Measurements from ENCODE around the gene ELP2. TPM values are rescaled to one million over a fixed set of nuclear protein-coding genes. Genes with fewer than 3 reads are reported as not detected.

The ELP2 gene
- polyA plus RNA-seq, 1 donor (not counting 4 experiments of a cell fraction or from before 2014, with no cell fraction given), result 74.6 TPM

DNA sequence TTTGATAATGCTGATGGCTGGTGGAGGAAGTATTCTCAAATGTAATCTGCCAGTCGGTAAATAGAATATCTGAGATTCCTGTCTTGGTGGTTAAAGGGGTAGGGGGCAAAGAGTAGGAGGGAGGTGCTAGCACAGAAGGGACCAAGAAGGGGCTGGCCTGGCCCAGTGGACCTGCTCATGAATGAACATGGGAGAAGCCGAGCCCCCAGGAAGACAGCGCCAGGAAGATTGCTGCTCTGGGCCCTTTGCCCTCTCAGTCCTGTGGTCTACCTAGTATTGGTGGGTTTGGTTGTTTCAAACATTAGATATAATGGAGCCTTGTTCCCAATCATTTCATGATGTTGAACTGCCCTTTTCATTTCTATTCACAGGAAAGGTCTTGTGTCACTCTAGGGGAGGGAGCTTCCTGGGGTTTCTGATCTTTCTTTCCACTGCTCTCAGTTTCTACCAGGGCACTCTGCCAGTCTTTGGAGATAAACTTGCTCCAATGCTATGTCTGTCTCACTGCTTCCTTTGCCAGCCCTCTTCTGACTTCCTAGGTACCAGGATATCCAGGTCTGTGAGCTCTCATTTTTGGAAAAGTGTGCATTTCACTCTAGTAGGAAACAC is 52.3 kb downstream of the ELP2 start:
- Histone ChIP-seq H4K20me1 (ENCODE audit: control insufficient read depth, extremely low read depth, insufficient read depth, low read length) (no peaks in the 10 kb centered on the region), H3K27me3 (ENCODE audit: control insufficient read depth, extremely low read depth, insufficient read depth, low read length) (no peaks in the 10 kb centered on the region), H3K27ac (ENCODE audit: control insufficient read depth, insufficient read depth, low read length) (no peak overlapping the region), H3K4me2 (ENCODE audit: control insufficient read depth, extremely low read depth, insufficient read depth, low read depth, low read length) (no peak overlapping the region), H3K9ac (ENCODE audit: control insufficient read depth, extremely low read depth, insufficient read depth, low read length) (no peak overlapping the region), H2AFZ (ENCODE audit: control insufficient read depth, low read length) (no peak overlapping the region), H3K4me1 (ENCODE audit: control insufficient read depth, extremely low read depth, insufficient read depth, low read length) (peaks cover 3% of the 10 kb centered on the region), H3K4me3 (ENCODE audit: control insufficient read depth in 2 of 3, extremely low read depth in 1 of 3, insufficient read depth in 2 of 3, low read depth in 1 of 3, low read length in 3 of 3) (no peak overlapping the region), H3K9me1 (ENCODE audit: control insufficient read depth, extremely low read depth, insufficient read depth, low read length) (no peaks in the 10 kb centered on the region), H3K79me2 (ENCODE audit: control insufficient read depth, insufficient read depth, low read length) (no peaks in the 10 kb centered on the region), H3K9me3 (ENCODE audit: control insufficient read depth, low read depth, low read length) (no peaks in the 10 kb centered on the region), H3K36me3 (ENCODE audit: control insufficient read depth in 2 of 2, extremely low read depth in 1 of 2, insufficient read depth in 2 of 2, low read length in 2 of 2) (no peaks in the 10 kb centered on the region)
- TF ChIP-seq, protein P1, sequence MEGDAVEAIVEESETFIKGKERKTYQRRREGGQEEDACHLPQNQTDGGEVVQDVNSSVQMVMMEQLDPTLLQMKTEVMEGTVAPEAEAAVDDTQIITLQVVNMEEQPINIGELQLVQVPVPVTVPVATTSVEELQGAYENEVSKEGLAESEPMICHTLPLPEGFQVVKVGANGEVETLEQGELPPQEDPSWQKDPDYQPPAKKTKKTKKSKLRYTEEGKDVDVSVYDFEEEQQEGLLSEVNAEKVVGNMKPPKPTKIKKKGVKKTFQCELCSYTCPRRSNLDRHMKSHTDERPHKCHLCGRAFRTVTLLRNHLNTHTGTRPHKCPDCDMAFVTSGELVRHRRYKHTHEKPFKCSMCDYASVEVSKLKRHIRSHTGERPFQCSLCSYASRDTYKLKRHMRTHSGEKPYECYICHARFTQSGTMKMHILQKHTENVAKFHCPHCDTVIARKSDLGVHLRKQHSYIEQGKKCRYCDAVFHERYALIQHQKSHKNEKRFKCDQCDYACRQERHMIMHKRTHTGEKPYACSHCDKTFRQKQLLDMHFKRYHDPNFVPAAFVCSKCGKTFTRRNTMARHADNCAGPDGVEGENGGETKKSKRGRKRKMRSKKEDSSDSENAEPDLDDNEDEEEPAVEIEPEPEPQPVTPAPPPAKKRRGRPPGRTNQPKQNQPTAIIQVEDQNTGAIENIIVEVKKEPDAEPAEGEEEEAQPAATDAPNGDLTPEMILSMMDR (optimal IDR thresholded peaks at IDR 0.05 in 1 of 3, IDR thresholded peaks at IDR 0.05 in 1 of 3, conservative IDR thresholded peaks at IDR 0.05 in 1 of 3; ENCODE audit: extremely low read depth in 1 of 3, insufficient read depth in 2 of 3, low read length in 3 of 3), result no peak
- no peak for TF ChIP-seq EZH2 (IDR thresholded peaks at IDR 0.05; ENCODE audit: low read length)
- FAIRE-seq (no peak), DNase-seq (ENCODE audit: low read depth, low spot score) (no peak)
- dilution Hi-C loops (cut with MboI; ENCODE audit: extremely low pct_ligation_motif_present, low sequenced_read_pairs), result no loop called here

- peaks cover 6% of the 10 kb centered on the region for H3K4me1 ChIP-seq (ENCODE audit: control insufficient read depth, extremely low read depth, insufficient read depth, low read length)
- no peak overlapping the region for H2AFZ ChIP-seq (ENCODE audit: control insufficient read depth, low read length)
- H3K36me3 ChIP-seq (ENCODE audit: control insufficient read depth in 2 of 2, extremely low read depth in 1 of 2, insufficient read depth in 2 of 2, low read length in 2 of 2), result no peaks in the 10 kb centered on the region
- H3K9me1 ChIP-seq (ENCODE audit: control insufficient read depth, extremely low read depth, insufficient read depth, low read length), result no peaks in the 10 kb centered on the region
- dilution Hi-C loops (cut with MboI; ENCODE audit: extremely low pct_ligation_motif_present, low sequenced_read_pairs), result no loop called here
- no peaks in the 10 kb centered on the region for H3K27me3 ChIP-seq (ENCODE audit: control insufficient read depth, extremely low read depth, insufficient read depth, low read length)
- FAIRE-seq (no peak), DNase-seq (ENCODE audit: low read depth, low spot score) (no peak)
- no peaks in the 10 kb centered on the region for H3K79me2 ChIP-seq (ENCODE audit: control insufficient read depth, insufficient read depth, low read length)
- no peaks in the 10 kb centered on the region for H4K20me1 ChIP-seq (ENCODE audit: control insufficient read depth, extremely low read depth, insufficient read depth, low read length)
- H3K4me2 ChIP-seq (ENCODE audit: control insufficient read depth, extremely low read depth, insufficient read depth, low read depth, low read length), result no peak overlapping the region
- TF ChIP-seq, protein P1 (optimal IDR thresholded peaks at IDR 0.05 in 1 of 3, IDR thresholded peaks at IDR 0.05 in 1 of 3, conservative IDR thresholded peaks at IDR 0.05 in 1 of 3; ENCODE audit: extremely low read depth in 1 of 3, insufficient read depth in 2 of 3, low read length in 3 of 3), result no peak
- TF ChIP-seq EZH2 (IDR thresholded peaks at IDR 0.05; ENCODE audit: low read length), result no peak
- H3K4me3 ChIP-seq (ENCODE audit: control insufficient read depth in 2 of 3, extremely low read depth in 1 of 3, insufficient read depth in 2 of 3, low read depth in 1 of 3, low read length in 3 of 3), result no peak overlapping the region
- no peak overlapping the region for H3K9ac ChIP-seq (ENCODE audit: control insufficient read depth, extremely low read depth, insufficient read depth, low read length)
- no peak overlapping the region for H3K27ac ChIP-seq (ENCODE audit: control insufficient read depth, insufficient read depth, low read length)
- H3K9me3 ChIP-seq (ENCODE audit: control insufficient read depth, low read depth, low read length), result no peaks in the 10 kb centered on the region
These were observed 53.3 kb downstream of the ELP2 start for GRCh38 chr18:36183033-36183432.
